Loucy (cell line): ENCODE data around the gene NRXN3.

Experiments used
- H2AFZ ChIP-seq: fragments of 200-600 bp; sonication (generic); 2 replicates; pipeline ENCODE4 v1.6.0; 2016; ENCODE audit warnings: antibody characterized with exemption, mild to moderate bottlenecking, low read length, moderate library complexity
- H3F3A ChIP-seq: fragments of 200-600 bp; 2 replicates; pipeline ENCODE4 v1.6.0; 2016; ENCODE audit warnings: antibody characterized with exemption, low read depth, mild to moderate bottlenecking
- H3K27me3 ChIP-seq: fragments of 200-600 bp; sonication (generic); 2 replicates; pipeline ENCODE4 v1.6.1; 2014; ENCODE audit warnings: low read length, mild to moderate bottlenecking; ENCODE audit not compliant: insufficient read depth, poor library complexity, severe bottlenecking
- H3K36me3 ChIP-seq: fragments of 200-600 bp; sonication (generic); 2 replicates; pipeline ENCODE4 v1.6.1; 2016; ENCODE audit warnings: low read length; ENCODE audit not compliant: insufficient read depth
- H3K4me1 ChIP-seq: fragments of 200-600 bp; sonication (generic); 2 replicates; pipeline ENCODE4 v1.5.1; 2014; ENCODE audit warnings: low read length, mild to moderate bottlenecking; ENCODE audit not compliant: insufficient read depth, poor library complexity, severe bottlenecking
- H3K4me2 ChIP-seq: fragments of 200-600 bp; sonication (generic); 2 replicates; pipeline ENCODE4 v1.6.0; 2014; ENCODE audit warnings: antibody characterized with exemption, low read length, low read depth, mild to moderate bottlenecking; ENCODE audit not compliant: poor library complexity, severe bottlenecking
- H3K4me3 ChIP-seq: fragments of 200-600 bp; sonication (generic); 2 replicates; pipeline ENCODE4 v1.5.1; 2014; ENCODE audit warnings: low read length, mild to moderate bottlenecking, mixed read lengths; ENCODE audit not compliant: poor library complexity, severe bottlenecking
- H3K79me2 ChIP-seq: fragments of 200-600 bp; sonication (generic); 2 replicates; pipeline ENCODE4 v1.6.1; 2014; ENCODE audit warnings: low read length; ENCODE audit not compliant: insufficient read depth
- H3K9ac ChIP-seq: fragments of 200-600 bp; sonication (generic); 2 replicates; pipeline ENCODE4 v1.6.0; 2014; ENCODE audit warnings: mild to moderate bottlenecking, low read depth, low read length, moderate library complexity; ENCODE audit not compliant: poor library complexity, severe bottlenecking
- H3K9me2 ChIP-seq: fragments of 200-600 bp; sonication (generic); replicated peaks from 2 replicates; pipeline ENCODE4 v1.6.1; 2016; ENCODE audit warnings: low read depth, low read length, mixed read lengths
- H3K9me3 ChIP-seq: fragments of 200-600 bp; sonication (generic); 2 replicates; pipeline ENCODE4 v1.6.1; 2014; ENCODE audit warnings: mild to moderate bottlenecking, antibody characterized with exemption, low read length, low read depth; ENCODE audit not compliant: insufficient read depth
- H4K20me1 ChIP-seq: fragments of 200-600 bp; sonication (generic); 2 replicates; pipeline ENCODE4 v1.6.0; 2014; ENCODE audit warnings: antibody characterized with exemption, low read length, mild to moderate bottlenecking; ENCODE audit not compliant: insufficient read depth, poor library complexity, severe bottlenecking
- CTCF ChIP-seq: fragments of 200-600 bp; sonication (generic); conservative IDR thresholded peaks from 2 replicates; pipeline ENCODE4 v1.5.1; 2014; ENCODE audit warnings: mild to moderate bottlenecking, antibody characterized with exemption, low read length
- EZH2phosphoT487 ChIP-seq: fragments of 200-600 bp; IDR thresholded peaks from 2 replicates; pipeline ENCODE4 v1.6.1; 2018; ENCODE audit warnings: antibody characterized with exemption, mild to moderate bottlenecking, moderate library complexity, borderline replicate concordance

Gene NRXN3

GRCh38 chr14:79630288-79630960, 1460.3 kb downstream of the NRXN3 start:
- H3K4me1 ChIP-seq, result no peaks in the 10 kb centered on the region
- H3K79me2 ChIP-seq, result no peaks in the 10 kb centered on the region
- no peaks in the 10 kb centered on the region for H3K9me2 ChIP-seq
- no peaks in the 10 kb centered on the region for H3K9me3 ChIP-seq
- H3K36me3 ChIP-seq, result no peaks in the 10 kb centered on the region
- H3K9ac ChIP-seq, result no peak overlapping the region
- H3K27me3 ChIP-seq, result no peaks in the 10 kb centered on the region
- no peaks in the 10 kb centered on the region for H4K20me1 ChIP-seq
- peak overlapping the region; percentile 39 for H3K4me2 ChIP-seq
- no peaks in the 10 kb centered on the region for H3F3A ChIP-seq
- no peak overlapping the region for H3K4me3 ChIP-seq
- H2AFZ ChIP-seq, result peak overlapping the region; percentile 46
- TF ChIP-seq CTCF, result no peak
- TF ChIP-seq EZH2phosphoT487, result no peak

GRCh38 chr14:79631276-79631675, 1461.1 kb downstream of the NRXN3 start:
- no peak overlapping the region for H3K9ac ChIP-seq
- H3K4me1 ChIP-seq, result no peaks in the 10 kb centered on the region
- H3K36me3 ChIP-seq, result no peaks in the 10 kb centered on the region
- no peak overlapping the region for H3K4me3 ChIP-seq
- no peaks in the 10 kb centered on the region for H3K9me2 ChIP-seq
- H3F3A ChIP-seq, result no peaks in the 10 kb centered on the region
- no peaks in the 10 kb centered on the region for H3K79me2 ChIP-seq
- no peak overlapping the region for H3K4me2 ChIP-seq
- no peaks in the 10 kb centered on the region for H4K20me1 ChIP-seq
- no peak overlapping the region for H2AFZ ChIP-seq
- no peak for TF ChIP-seq CTCF
- TF ChIP-seq EZH2phosphoT487, result no peak
- H3K27me3 ChIP-seq, result no peaks in the 10 kb centered on the region
- no peaks in the 10 kb centered on the region for H3K9me3 ChIP-seq

GRCh38 chr14:79638672-79639266, 1468.6 kb downstream of the NRXN3 start:
- no peak for TF ChIP-seq CTCF
- Histone ChIP-seq H2AFZ (no peak overlapping the region), H3K4me2 (no peak overlapping the region), H3F3A (no peaks in the 10 kb centered on the region), H3K9ac (no peak overlapping the region), H3K4me3 (no peak overlapping the region), H3K9me3 (no peaks in the 10 kb centered on the region), H3K27me3 (no peaks in the 10 kb centered on the region), H3K4me1 (peaks cover 20% of the 10 kb centered on the region), H3K9me2 (no peaks in the 10 kb centered on the region), H3K79me2 (no peaks in the 10 kb centered on the region), H4K20me1 (no peaks in the 10 kb centered on the region), H3K36me3 (no peaks in the 10 kb centered on the region)
